GM10266 (cell line): ENCODE data around the gene STIM2.

ENCODE experiments used
- DNase-seq: peaks from one replicate; pipeline ENCODE4 v3.0.0; 2012; ENCODE audit errors: extremely low spot score
- CTCF ChIP-seq: IDR thresholded peaks from 2 replicates; pipeline ENCODE4 v1.5.1; 2012; ENCODE audit warnings: mild to moderate bottlenecking, low read depth; ENCODE audit not compliant: control insufficient read depth, insufficient read depth; ENCODE audit errors: missing control alignments

The STIM2 gene

GRCh38 chr4:27018076-27018475, 157.4 kb downstream of the STIM2 start:
- no peak for DNase-seq
- TF ChIP-seq CTCF, result no peak

- TF ChIP-seq CTCF, result no peak
- no peak for DNase-seq
These were observed 158.3 kb downstream of the STIM2 start for GRCh38 chr4:27018910-27019309.

- TF ChIP-seq CTCF, result no peak
- no peak for DNase-seq
These were observed 159.1 kb downstream of the STIM2 start for GRCh38 chr4:27019766-27020165.

- DNase-seq, result no peak
These were observed 159.6 kb downstream of the STIM2 start for GRCh38 chr4:27020203-27020602.

GRCh38 chr4:27020603-27021002, 160.0 kb downstream of the STIM2 start:
- TF ChIP-seq CTCF, result no peak
- DNase-seq, result no peak

More at GRCh38 chr4:27020203-27020602, 159.6 kb downstream of the STIM2 start:
- no peak for TF ChIP-seq CTCF

GRCh38 chr4:27022963-27023362, 162.3 kb downstream of the STIM2 start:
- no peak for DNase-seq
- TF ChIP-seq CTCF, result no peak

GRCh38 chr4:27023366-27023765, 162.7 kb downstream of the STIM2 start:
- no peak for DNase-seq
- no peak for TF ChIP-seq CTCF
